ENCODE data around the gene UTP4. TPM values are rescaled to one million over a fixed set of nuclear protein-coding genes. Genes with fewer than 3 reads are reported as not detected.

The UTP4 gene
- total RNA-seq, 1 donor from 2014 or later, result 57.4 TPM

GRCh38 chr16:69201787-69202186 is 69.3 kb downstream of the UTP4 start:
- no peak for DNase-seq (ENCODE audit: low spot score)

GRCh38 chr16:69204172-69204571 is 71.7 kb downstream of the UTP4 start:
- DNase-seq (ENCODE audit: low spot score), result no peak

DNA sequence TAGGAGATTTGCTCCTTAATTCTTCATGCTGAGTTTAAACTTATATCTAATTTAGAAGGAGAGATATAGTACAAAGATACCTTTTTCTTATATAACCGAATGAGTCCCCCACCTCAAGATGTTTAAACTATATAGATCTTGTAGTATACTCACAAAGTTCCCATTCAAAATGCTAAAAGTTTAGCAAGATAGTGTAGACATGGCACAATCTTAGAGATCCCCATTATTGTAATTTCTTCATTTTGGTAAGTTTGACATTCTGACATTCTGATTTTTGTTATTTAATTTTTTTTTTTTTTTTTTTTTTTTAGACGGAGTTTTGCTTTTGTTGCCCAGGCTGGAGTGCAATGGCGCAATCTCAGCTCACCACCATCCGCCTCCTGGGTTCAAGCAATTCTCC is 77.3 kb downstream of the UTP4 start:
- DNase-seq (ENCODE audit: low spot score), result no peak

- DNase-seq (ENCODE audit: low spot score), result no peak
Measured at GRCh38 chr16:69217433-69217832, 85.0 kb downstream of the UTP4 start.

Other genes with a start within 250 kb of the UTP4 start
- 0.77 TPM for gene HAS3, start 27.0 kb upstream of the UTP4 start, total RNA-seq
- gene CHTF8, start 61 bp upstream of the UTP4 start, total RNA-seq, result 84.5 TPM
- 49.2 TPM for gene SNTB2, start 54.5 kb downstream of the UTP4 start, total RNA-seq
- gene VPS4A, start 178.7 kb downstream of the UTP4 start, total RNA-seq, result 36.3 TPM
- 14.8 TPM for gene PDF, start 197.9 kb downstream of the UTP4 start, total RNA-seq
- gene COG8, start 206.9 kb downstream of the UTP4 start, total RNA-seq, result 25.0 TPM
- gene NIP7, start 207.1 kb downstream of the UTP4 start, total RNA-seq, result 32.8 TPM
- 1.2 TPM for gene TMED6, start 219.1 kb downstream of the UTP4 start, total RNA-seq